HCT116 (cell line): Measurements from ENCODE around the gene C5orf52.

Source experiments
- POLR2A ChIP-seq: IDR thresholded peaks from 2 replicates; pipeline ENCODE4 v1.7.0; 2011; ENCODE audit warnings: borderline replicate concordance; ENCODE audit not compliant: insufficient read depth, insufficient read length; ENCODE audit errors: extremely low read depth
- POLR2AphosphoS5 ChIP-seq: IDR thresholded peaks from 2 replicates; pipeline ENCODE4 v1.6.1; 2011; ENCODE audit warnings: mild to moderate bottlenecking, low read depth, low read length, moderate library complexity

- TF ChIP-seq POLR2AphosphoS5 (no peak), POLR2A (no peak)
Measured at GRCh38 chr5:157630341-157630740, 41.0 kb upstream of the C5orf52 start.
